GM18861 (cell line): ENCODE data around the gene LETM1.

ENCODE experiments used
- ATAC-seq: cut with Tn5 transposase; IDR thresholded peaks from one replicate; pipeline ENCODE4 v1.9.1; 2021; ENCODE audit not compliant: unreplicated experiment

LETM1 gene

GRCh38 chr4:1856071-1856942, at the start of gene LETM1:
TSS of gene LETM1 (minus strand) at chr4:1856156. CDS start at chr4:1855950, 206 bp downstream.
- ATAC-seq, result peak; percentile 75

GRCh38 chr4:1904042-1904441, 48.1 kb upstream of the LETM1 start:
- ATAC-seq, result no peak

- ATAC-seq, result no peak
Observed at GRCh38 chr4:1903035-1903434, 47.1 kb upstream of the LETM1 start.

GRCh38 chr4:1902243-1902642, 46.3 kb upstream of the LETM1 start:
- ATAC-seq, result no peak

GRCh38 chr4:1901127-1901526, 45.2 kb upstream of the LETM1 start:
- no peak for ATAC-seq

- ATAC-seq, result no peak
Observed at GRCh38 chr4:1900624-1901023, 44.7 kb upstream of the LETM1 start.

GRCh38 chr4:1900087-1900433, 44.1 kb upstream of the LETM1 start:
- ATAC-seq, result no peak

- no peak for ATAC-seq
Observed at GRCh38 chr4:1899149-1900086, 43.5 kb upstream of the LETM1 start.

- no peak for ATAC-seq
Observed at GRCh38 chr4:1898681-1899080, 42.7 kb upstream of the LETM1 start.

- no peak for ATAC-seq
Observed at GRCh38 chr4:1898007-1898406, 42.1 kb upstream of the LETM1 start.

- ATAC-seq, result no peak
Observed at GRCh38 chr4:1896658-1896991, 40.7 kb upstream of the LETM1 start.

- no peak for ATAC-seq
Observed at GRCh38 chr4:1895971-1896657, 40.2 kb upstream of the LETM1 start.

GRCh38 chr4:1890979-1891570, 35.1 kb upstream of the LETM1 start:
- ATAC-seq, result no peak

GRCh38 chr4:1887052-1887451, 31.1 kb upstream of the LETM1 start:
- no peak for ATAC-seq

- no peak for ATAC-seq
Observed at GRCh38 chr4:1885414-1885813, 29.5 kb upstream of the LETM1 start.

GRCh38 chr4:1883583-1883982, 27.6 kb upstream of the LETM1 start:
- ATAC-seq, result no peak

- no peak for ATAC-seq
Observed at GRCh38 chr4:1882850-1883271, 26.9 kb upstream of the LETM1 start.

- ATAC-seq, result no peak
Observed at GRCh38 chr4:1880332-1880731, 24.4 kb upstream of the LETM1 start.

GRCh38 chr4:1879485-1879884, 23.5 kb upstream of the LETM1 start:
- ATAC-seq, result no peak

- no peak for ATAC-seq
Observed at GRCh38 chr4:1874201-1874600, 18.2 kb upstream of the LETM1 start.

- ATAC-seq, result no peak
Observed at GRCh38 chr4:1873776-1874175, 17.8 kb upstream of the LETM1 start.
